Left ventricle myocardium inferior (tissue), 1 donor: ENCODE data around the gene PLXNA2. TPM values are rescaled to one million over a fixed set of nuclear protein-coding genes. Genes with fewer than 3 reads are reported as not detected.

Experiments used
- DNase-seq: peaks from one replicate; pipeline ENCODE4 v3.0.0-alpha.2; 2020
- H3K27ac ChIP-seq: fragments of 200-600 bp; replicated peaks from 2 replicates; pipeline ENCODE4 v1.8.0; 2021
- H3K27me3 ChIP-seq: fragments of 200-600 bp; 2 replicates; pipeline ENCODE4 v1.8.0; 2021; ENCODE audit warnings: low read depth
- H3K36me3 ChIP-seq: fragments of 200-600 bp; 2 replicates; pipeline ENCODE4 v1.8.0; 2021
- H3K4me1 ChIP-seq: fragments of 200-600 bp; 2 replicates; pipeline ENCODE4 v1.8.0; 2021
- H3K4me3 ChIP-seq: fragments of 200-600 bp; 2 replicates; pipeline ENCODE4 v1.8.0; 2021; ENCODE audit warnings: mild to moderate bottlenecking, moderate library complexity
- H3K9me3 ChIP-seq: fragments of 200-600 bp; replicated peaks from 2 replicates; pipeline ENCODE4 v1.8.0; 2021
- CTCF ChIP-seq: fragments of 200-600 bp; IDR thresholded peaks from 2 replicates; pipeline ENCODE4 v1.8.0; 2021; ENCODE audit warnings: antibody characterized with exemption, mild to moderate bottlenecking, borderline replicate concordance
- intact Hi-C: fragments of 100-400 bp; cut with micrococcal nuclease; formaldehyde crosslinking; loops from one replicate; pipeline ENCODE4 v1.11.0; 2022
- total RNA-seq: library from RNA; stranded (reverse); fragmentation: NEBNext Ultra II Directional; extraction: Animal tissue kit (Norgen Biotek cat#: 25700); gene quantifications from one replicate; pipeline ENCODE4 v1.2.1, GENCODE V29; 2021
- donor health status: DM: no; HTN: yes; CAD: no; lungs with severe emphysema.

The PLXNA2 gene
- total RNA-seq, 1 donor from 2014 or later = 29.1 TPM

- H3K36me3 ChIP-seq = no peaks in the 10 kb centered on the region
- TF ChIP-seq CTCF = peak; percentile 91
- H3K27me3 ChIP-seq = no peaks in the 10 kb centered on the region
- peaks cover 10% of the 10 kb centered on the region for H3K9me3 ChIP-seq
- intact Hi-C loops = no loop called here
- DNase-seq = peak; percentile 71
- H3K27ac ChIP-seq = no peak overlapping the region
- peaks cover 4% of the 10 kb centered on the region for H3K4me1 ChIP-seq
- no peak overlapping the region for H3K4me3 ChIP-seq
These were observed 246.5 kb downstream of the PLXNA2 start for GRCh38 chr1:207997486-207998268.

GRCh38 chr1:207996636-207997035 is 247.5 kb downstream of the PLXNA2 start:
- Histone ChIP-seq H3K4me1 (peaks cover 4% of the 10 kb centered on the region), H3K9me3 (peaks cover 10% of the 10 kb centered on the region), H3K36me3 (no peaks in the 10 kb centered on the region), H3K27me3 (no peaks in the 10 kb centered on the region), H3K4me3 (no peak overlapping the region), H3K27ac (no peak overlapping the region)
- TF ChIP-seq CTCF = no peak
- intact Hi-C loops = no loop called here
- no peak for DNase-seq

- intact Hi-C loops = no loop called here
- TF ChIP-seq CTCF = no peak
- DNase-seq = no peak
These were observed 248.6 kb downstream of the PLXNA2 start for GRCh38 chr1:207995576-207995975.

GRCh38 chr1:207993477-207994445 is 250.4 kb downstream of the PLXNA2 start:
- intact Hi-C loops = no loop called here
- TF ChIP-seq CTCF = no peak

More at GRCh38 chr1:207995576-207995975, 248.6 kb downstream of the PLXNA2 start:
- Histone ChIP-seq H3K4me1 (peaks cover 4% of the 10 kb centered on the region), H3K27me3 (no peaks in the 10 kb centered on the region), H3K9me3 (peaks cover 10% of the 10 kb centered on the region), H3K36me3 (no peaks in the 10 kb centered on the region), H3K4me3 (no peak overlapping the region), H3K27ac (no peak overlapping the region)

GRCh38 chr1:207992677-207993236 is 251.4 kb downstream of the PLXNA2 start:
- Histone ChIP-seq H3K27ac (peak overlapping the region; percentile 32), H3K4me3 (no peak overlapping the region), H3K4me1 (peaks cover 4% of the 10 kb centered on the region), H3K9me3 (peaks cover 10% of the 10 kb centered on the region), H3K27me3 (no peaks in the 10 kb centered on the region), H3K36me3 (no peaks in the 10 kb centered on the region)
- DNase-seq = no peak
- intact Hi-C loops = no loop called here
- no peak for TF ChIP-seq CTCF

More at GRCh38 chr1:207993477-207994445, 250.4 kb downstream of the PLXNA2 start:
- H3K4me1 ChIP-seq = peaks cover 4% of the 10 kb centered on the region
- H3K27ac ChIP-seq = no peak overlapping the region
- DNase-seq = no peak
- H3K36me3 ChIP-seq = no peaks in the 10 kb centered on the region
- H3K9me3 ChIP-seq = peaks cover 10% of the 10 kb centered on the region
- no peak overlapping the region for H3K4me3 ChIP-seq
- no peaks in the 10 kb centered on the region for H3K27me3 ChIP-seq
